ENCODE data around the gene FGFR1OP2.
"Not testable (repeated sequence)": the region's sequence is repeated elsewhere in the genome, so short reads cannot be mapped to it uniquely, and the experiment has no call there.

The FGFR1OP2 gene

GRCh38 chr12:26937863-26938700, at the start of gene FGFR1OP2, which contains the start of gene INTS13:
FGFR1OP2 (plus strand) TSS chr12:26938470; CDS start chr12:26954159, 15,689 bp downstream.
INTS13 (minus strand) TSS chr12:26937981; CDS start chr12:26936803, 1,178 bp downstream.
- peak; percentile 100 for DNase-seq

- DNase-seq, result no peak
Measured at GRCh38 chr12:26890784-26891183, 47.5 kb upstream of the FGFR1OP2 start.

- DNase-seq, result no peak
Measured at GRCh38 chr12:26891704-26892103, 46.6 kb upstream of the FGFR1OP2 start.

- no peak for DNase-seq
Measured at GRCh38 chr12:26895672-26896071, 42.6 kb upstream of the FGFR1OP2 start.

- no peak for DNase-seq
Measured at GRCh38 chr12:26896913-26897312, 41.4 kb upstream of the FGFR1OP2 start.

GRCh38 chr12:26903396-26903795, 34.9 kb upstream of the FGFR1OP2 start:
- DNase-seq, result not testable (repeated sequence)

- no peak for DNase-seq
Measured at GRCh38 chr12:26906024-26906423, 32.2 kb upstream of the FGFR1OP2 start.

GRCh38 chr12:26906704-26907103, 31.6 kb upstream of the FGFR1OP2 start:
- no peak for DNase-seq

GRCh38 chr12:26918321-26919215, 19.7 kb upstream of the FGFR1OP2 start:
- peak; percentile 92 for DNase-seq

- peak; percentile 79 for DNase-seq
Measured at GRCh38 chr12:26919216-26919555, 19.1 kb upstream of the FGFR1OP2 start.

- no peak for DNase-seq
Measured at GRCh38 chr12:26921886-26922285, 16.4 kb upstream of the FGFR1OP2 start.

GRCh38 chr12:26928661-26929060, 9.6 kb upstream of the FGFR1OP2 start:
- no peak for DNase-seq

- DNase-seq, result no peak
Measured at GRCh38 chr12:26929590-26929989, 8.7 kb upstream of the FGFR1OP2 start.

- DNase-seq, result no peak
Measured at GRCh38 chr12:26935636-26936378, 2.5 kb upstream of the FGFR1OP2 start.

- DNase-seq, result no peak
Measured at GRCh38 chr12:26936559-26937442, 1.5 kb upstream of the FGFR1OP2 start.

GRCh38 chr12:26937443-26937862, 817 bp upstream of the FGFR1OP2 start:
- no peak for DNase-seq

GRCh38 chr12:26938701-26939062, 412 bp downstream of the FGFR1OP2 start:
- DNase-seq, result no peak

- no peak for DNase-seq
Measured at GRCh38 chr12:26939192-26939832, 1.0 kb downstream of the FGFR1OP2 start.

- DNase-seq, result no peak
Measured at GRCh38 chr12:26939953-26940352, 1.7 kb downstream of the FGFR1OP2 start.

GRCh38 chr12:26940516-26941214, 2.4 kb downstream of the FGFR1OP2 start:
- DNase-seq, result no peak

- DNase-seq, result no peak
Measured at GRCh38 chr12:26941215-26941594, 2.9 kb downstream of the FGFR1OP2 start.
